CD14-positive monocyte (primary cell): ENCODE measurements around the gene UBASH3B. TPM values are rescaled to one million over a fixed set of nuclear protein-coding genes. Genes with fewer than 3 reads are reported as not detected.

Experiments
- DNase-seq, 3 donors: peaks; one replicate each; pipeline ENCODE4 v3.0.0-alpha.2; 2011 to 2022
- H2AFZ ChIP-seq: 2 replicates; pipeline ENCODE4 v1.6.0; 2012; ENCODE audit warnings: mild to moderate bottlenecking, low read depth, low read length, inconsistent platforms; ENCODE audit not compliant: insufficient read depth, poor library complexity, severe bottlenecking
- H3K27ac ChIP-seq, 2 donors: 1 replicate in 1 of 2; 2 replicates in 1 of 2; pipeline ENCODE4 v1.5.1; 2012 to 2013; ENCODE audit warnings: low read length in 2 of 2, control low read depth in 1 of 2, inconsistent platforms in 1 of 2, low read depth in 1 of 2, mild to moderate bottlenecking in 1 of 2
- H3K27me3 ChIP-seq, 2 donors: one replicate each; pipeline versions ENCODE4 v1.6.0 to v1.6.1; 2011 to 2013; ENCODE audit warnings: low read length in 2 of 2; ENCODE audit not compliant: control insufficient read depth in 2 of 2, insufficient read depth in 2 of 2
- H3K36me3 ChIP-seq, 2 donors: replicated peaks in 1 of 2; 1 replicate in 1 of 2; 2 replicates in 1 of 2; pipeline versions ENCODE4 v1.5.1 to v1.6.1; 2012 to 2013; ENCODE audit warnings: low read length in 2 of 2, control low read depth in 1 of 2, inconsistent platforms in 1 of 2, mild to moderate bottlenecking in 1 of 2; ENCODE audit not compliant: insufficient read depth in 2 of 2, control insufficient read depth in 1 of 2
- H3K4me1 ChIP-seq, 2 donors: 1 replicate in 1 of 2; 2 replicates in 1 of 2; pipeline versions ENCODE4 v1.5.1 to v1.6.1; 2012 to 2013; ENCODE audit warnings: low read length in 2 of 2, control low read depth in 1 of 2, inconsistent platforms in 1 of 2, mild to moderate bottlenecking in 1 of 2, moderate library complexity in 1 of 2; ENCODE audit not compliant: insufficient read depth in 2 of 2, control insufficient read depth in 1 of 2
- H3K4me2 ChIP-seq: replicated peaks from 2 replicates; pipeline ENCODE3; 2012; ENCODE audit warnings: low read length, moderate library complexity, mild to moderate bottlenecking; ENCODE audit not compliant: poor library complexity, severe bottlenecking; ENCODE audit errors: extremely low read depth
- H3K4me3 ChIP-seq, 3 experiments: fragments of 200-600 bp in 1 of 3; sonication (generic) in 1 of 3; replicated peaks in 1 of 3; 1 replicate in 2 of 3; 2 replicates in 1 of 3; pipeline ENCODE4 v1.5.1; 2011 to 2013; ENCODE audit warnings: low read length in 3 of 3, mild to moderate bottlenecking in 3 of 3, control low read depth in 2 of 3, low read depth in 2 of 3, inconsistent platforms in 1 of 3, moderate library complexity in 1 of 3
- H3K79me2 ChIP-seq: 2 replicates; pipeline ENCODE4 v1.6.0; 2012; ENCODE audit warnings: mild to moderate bottlenecking, control low read depth, inconsistent platforms, low read length, moderate library complexity; ENCODE audit not compliant: insufficient read depth
- H3K9ac ChIP-seq: 2 replicates; pipeline ENCODE4 v1.6.0; 2017; ENCODE audit warnings: low read length, mild to moderate bottlenecking; ENCODE audit not compliant: insufficient read depth, poor library complexity, severe bottlenecking
- H3K9me3 ChIP-seq, 2 donors: replicated peaks in 1 of 2; 1 replicate in 1 of 2; 2 replicates in 1 of 2; pipeline versions ENCODE4 v1.5.1 to v1.6.1; 2012 to 2013; ENCODE audit warnings: low read length in 2 of 2, control low read depth in 1 of 2; ENCODE audit not compliant: control insufficient read depth in 1 of 2, insufficient read depth in 1 of 2
- H4K20me1 ChIP-seq: 2 replicates; pipeline ENCODE4 v1.6.0; 2012; ENCODE audit warnings: mild to moderate bottlenecking, low read length, control low read depth, moderate library complexity; ENCODE audit not compliant: insufficient read depth
- H3K27ac Mint-ChIP-seq, 7 donors: one replicate each; pipeline ENCODE4 v1.8.0; 2020; ENCODE audit warnings: mild to moderate bottlenecking in 7 of 7, mixed read lengths in 7 of 7, moderate library complexity in 6 of 7, inconsistent platforms in 2 of 7
- H3K27me3 Mint-ChIP-seq, 3 donors: one replicate each; pipeline ENCODE4 v1.8.0; 2021 to 2022; ENCODE audit warnings: low read depth in 3 of 3, mild to moderate bottlenecking in 3 of 3, mixed read lengths in 3 of 3, moderate library complexity in 3 of 3, inconsistent platforms in 1 of 3
- H3K36me3 Mint-ChIP-seq, 2 donors: one replicate each; pipeline ENCODE4 v1.8.0; 2020; ENCODE audit warnings: mixed read lengths in 2 of 2, inconsistent platforms in 1 of 2, mild to moderate bottlenecking in 1 of 2
- H3K4me1 Mint-ChIP-seq: one replicate; pipeline ENCODE4 v1.8.0; 2020; ENCODE audit warnings: mild to moderate bottlenecking, mixed read lengths
- H3K4me3 Mint-ChIP-seq, 2 donors: one replicate each; pipeline ENCODE4 v1.8.0; 2020; ENCODE audit warnings: mild to moderate bottlenecking in 2 of 2, mixed read lengths in 2 of 2, moderate library complexity in 1 of 2
- H3K9me3 Mint-ChIP-seq, 7 donors: one replicate each; pipeline ENCODE4 v1.8.0; 2020 to 2022; ENCODE audit warnings: mixed read lengths in 7 of 7, mild to moderate bottlenecking in 6 of 7, moderate library complexity in 6 of 7, inconsistent platforms in 2 of 7
- WGBS: methylation state at CpG from one replicate; pipeline ENCODE4 v1.1.5; 2013; ENCODE audit warnings: missing lambda C conversion rate; ENCODE audit not compliant: insufficient coverage; 5-methylcytosine and 5-hydroxymethylcytosine counted together
- intact Hi-C, 2 donors: fragments of 100-400 bp; cut with micrococcal nuclease; formaldehyde crosslinking; loops; one replicate each; pipeline versions ENCODE4 v1.15.0 to v1.15.1; 2023
- polyA plus RNA-seq, 3 donors: library from polyadenylated mRNA; depleted of rRNA in 1 of 3; unstranded in 2 of 3; stranded (reverse) in 1 of 3; fragments of 300-500 nt in 2 of 3; fragments of >200 nt in 1 of 3; fragmentation: Illumina TruSeq in 2 of 3; gene quantifications; 1 replicate in 2 of 3; 2 replicates in 1 of 3; pipeline ENCODE4 v1.2.3, GENCODE V29; 2012 to 2021
- TF ChIP-seq, protein P1 (sequence below): fragments of 200-600 bp; IDR thresholded peaks from one replicate; pipeline ENCODE4 v1.8.0; 2022; ENCODE audit warnings: antibody characterized with exemption, mild to moderate bottlenecking

The UBASH3B gene
- polyA plus RNA-seq, 3 donors, result 3.3 to 13.5 (median 7.1) TPM

DNA sequence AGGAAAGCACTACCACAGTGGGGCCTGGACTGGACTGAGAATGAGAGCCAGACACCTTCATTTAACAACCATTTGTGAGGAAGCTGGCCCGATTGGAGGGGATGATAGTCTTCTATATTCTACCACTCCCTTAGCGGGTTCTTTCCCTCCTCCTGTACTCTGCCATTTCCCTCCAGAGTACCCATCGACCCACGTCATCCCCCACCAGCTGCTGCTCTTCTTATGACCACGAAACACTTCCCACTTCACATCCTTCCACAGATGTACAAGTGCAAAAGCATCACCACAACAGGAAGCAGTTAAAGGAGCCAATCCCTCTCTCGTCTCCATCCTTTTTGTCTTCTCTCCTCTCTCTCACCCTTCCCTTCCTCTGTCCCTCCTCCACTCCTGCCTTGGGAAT lies 18.0 kb upstream of the UBASH3B start:
- no peaks in the 10 kb centered on the region for H3K79me2 ChIP-seq
- no peaks in the 10 kb centered on the region for H3K9me3 Mint-ChIP-seq
- no peak overlapping the region for H3K9ac ChIP-seq
- H3K4me1 ChIP-seq, result no peaks in the 10 kb centered on the region
- H3K36me3 Mint-ChIP-seq, result no peaks in the 10 kb centered on the region
- peak overlapping the region; percentile 52 for H2AFZ ChIP-seq
- TF ChIP-seq, protein P1, sequence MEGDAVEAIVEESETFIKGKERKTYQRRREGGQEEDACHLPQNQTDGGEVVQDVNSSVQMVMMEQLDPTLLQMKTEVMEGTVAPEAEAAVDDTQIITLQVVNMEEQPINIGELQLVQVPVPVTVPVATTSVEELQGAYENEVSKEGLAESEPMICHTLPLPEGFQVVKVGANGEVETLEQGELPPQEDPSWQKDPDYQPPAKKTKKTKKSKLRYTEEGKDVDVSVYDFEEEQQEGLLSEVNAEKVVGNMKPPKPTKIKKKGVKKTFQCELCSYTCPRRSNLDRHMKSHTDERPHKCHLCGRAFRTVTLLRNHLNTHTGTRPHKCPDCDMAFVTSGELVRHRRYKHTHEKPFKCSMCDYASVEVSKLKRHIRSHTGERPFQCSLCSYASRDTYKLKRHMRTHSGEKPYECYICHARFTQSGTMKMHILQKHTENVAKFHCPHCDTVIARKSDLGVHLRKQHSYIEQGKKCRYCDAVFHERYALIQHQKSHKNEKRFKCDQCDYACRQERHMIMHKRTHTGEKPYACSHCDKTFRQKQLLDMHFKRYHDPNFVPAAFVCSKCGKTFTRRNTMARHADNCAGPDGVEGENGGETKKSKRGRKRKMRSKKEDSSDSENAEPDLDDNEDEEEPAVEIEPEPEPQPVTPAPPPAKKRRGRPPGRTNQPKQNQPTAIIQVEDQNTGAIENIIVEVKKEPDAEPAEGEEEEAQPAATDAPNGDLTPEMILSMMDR, result no peak
- no peak overlapping the region for H3K4me2 ChIP-seq
- H3K9me3 ChIP-seq, result no peaks in the 10 kb centered on the region
- H3K4me3 Mint-ChIP-seq, result no peak overlapping the region
- no peaks in the 10 kb centered on the region for H3K27me3 ChIP-seq
- DNase-seq, result no peak
- peaks cover 2 to 6% (median 3%) of the 10 kb centered on the region in 3 donors for H3K27me3 Mint-ChIP-seq
- intact Hi-C loops, result no loop called here
- H3K4me3 ChIP-seq, result no peak overlapping the region
- no peaks in the 10 kb centered on the region for H3K36me3 ChIP-seq
- H4K20me1 ChIP-seq, result no peaks in the 10 kb centered on the region
- WGBS, result 6% methylated on average over 4 of the region's 6 CpGs
- peak overlapping the region in 1 of 7 donors; percentile 43 for H3K27ac Mint-ChIP-seq
- H3K4me1 Mint-ChIP-seq, result peaks cover 7% of the 10 kb centered on the region
- no peak overlapping the region for H3K27ac ChIP-seq

DNA sequence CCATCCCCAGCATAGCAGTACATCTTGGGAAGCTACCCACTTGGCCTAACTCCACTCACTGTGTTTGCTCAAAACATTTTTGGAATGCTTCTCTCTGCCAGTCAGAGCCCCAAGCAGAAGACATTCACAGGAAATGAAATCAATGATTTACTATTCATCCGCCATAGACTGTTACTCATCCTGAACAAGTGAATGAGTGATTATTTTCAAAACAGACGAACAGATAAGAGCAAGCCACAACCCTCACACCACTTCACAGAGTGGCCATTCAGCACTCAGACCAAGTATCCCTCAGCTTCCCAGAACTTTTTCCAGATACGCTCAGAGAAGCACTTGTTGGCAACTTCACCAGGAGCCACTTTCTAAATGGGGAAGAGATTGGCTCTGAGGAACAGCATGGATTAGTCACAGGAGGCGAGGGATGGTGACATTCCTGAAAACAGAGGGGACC lies 13.0 kb upstream of the UBASH3B start:
- Histone ChIP-seq H3K9me3 (no peaks in the 10 kb centered on the region), H3K4me1 (peaks cover 8% of the 10 kb centered on the region in 2 donors), H3K4me2 (no peak overlapping the region), H3K27me3 (no peaks in the 10 kb centered on the region), H3K4me3 (no peak overlapping the region), H3K27ac (no peak overlapping the region), H3K36me3 (no peaks in the 10 kb centered on the region), H2AFZ (no peak overlapping the region), H4K20me1 (no peaks in the 10 kb centered on the region), H3K79me2 (no peaks in the 10 kb centered on the region), H3K9ac (no peak overlapping the region)
- no peak overlapping the region for H3K27ac Mint-ChIP-seq
- WGBS, result 67% methylated on average over 3 of the region's 4 CpGs
- TF ChIP-seq, protein P1, result no peak
- H3K4me1 Mint-ChIP-seq, result peaks cover 14% of the 10 kb centered on the region
- no peak overlapping the region for H3K4me3 Mint-ChIP-seq
- H3K36me3 Mint-ChIP-seq, result no peaks in the 10 kb centered on the region
- no peak for DNase-seq
- H3K9me3 Mint-ChIP-seq, result no peaks in the 10 kb centered on the region
- intact Hi-C loops, result no loop called here
- peaks cover 11 to 18% (median 12%) of the 10 kb centered on the region in 3 donors for H3K27me3 Mint-ChIP-seq
